ENCODE measurements around the gene CDKAL1. TPM values are rescaled to one million over a fixed set of nuclear protein-coding genes. Genes with fewer than 3 reads are reported as not detected.
"Not testable (repeated sequence)": the region's sequence is repeated elsewhere in the genome, so short reads cannot be mapped to it uniquely, and the experiment has no call there.

Gene CDKAL1
- total RNA-seq, 1 experiment from 2014 or later = 21.8 TPM

- H3K27me3 ChIP-seq; DNase-seq; H3K4me1 ChIP-seq; H3K36me3 ChIP-seq; H3K27ac ChIP-seq; H3K9me3 ChIP-seq (replicated peaks); H3K4me3 ChIP-seq: not testable (repeated sequence)
Measured at GRCh38 chr6:20594299-20594853, 60.1 kb downstream of the CDKAL1 start.

GRCh38 chr6:20599302-20600051 is 65.2 kb downstream of the CDKAL1 start:
- H3K36me3 ChIP-seq = no peaks in the 10 kb centered on the region; the same call in 1 of the 2 replicates
- H3K4me1 ChIP-seq = no peaks in the 10 kb centered on the region
- H3K27me3 ChIP-seq = no peaks in the 10 kb centered on the region
- no peak overlapping the region for H3K27ac ChIP-seq
- no peak for DNase-seq
- H3K4me3 ChIP-seq = no peak overlapping the region
- H3K9me3 ChIP-seq (replicated peaks) = no peaks in the 10 kb centered on the region

- no peaks in the 10 kb centered on the region for H3K9me3 ChIP-seq (replicated peaks)
- H3K36me3 ChIP-seq = no peaks in the 10 kb centered on the region; the same call in 1 of the 2 replicates
- no peak overlapping the region for H3K4me3 ChIP-seq
- H3K27me3 ChIP-seq = no peaks in the 10 kb centered on the region
- no peak overlapping the region for H3K27ac ChIP-seq
- H3K4me1 ChIP-seq = no peaks in the 10 kb centered on the region
- no peak for DNase-seq
Measured at GRCh38 chr6:20600831-20601230, 66.6 kb downstream of the CDKAL1 start.

DNA sequence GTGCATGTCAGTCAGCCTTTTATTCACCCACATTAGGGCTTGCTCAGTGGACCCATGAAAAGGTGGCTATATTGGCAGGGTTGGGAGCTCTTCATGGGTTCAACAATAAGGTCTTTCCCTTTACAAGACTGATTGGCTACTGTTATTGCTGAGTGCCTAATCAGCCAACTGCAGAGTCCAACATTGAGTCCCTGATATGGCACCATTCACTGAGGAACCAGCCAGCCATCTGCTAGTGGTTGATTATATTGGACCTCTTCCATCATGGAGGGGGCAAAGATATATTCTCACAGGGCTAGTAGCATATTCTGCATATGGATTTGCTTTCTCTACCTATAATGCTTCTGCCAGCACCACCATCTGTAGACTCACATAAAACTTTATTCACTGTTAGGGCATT is 69.9 kb downstream of the CDKAL1 start:
- Histone ChIP-seq H3K27me3 (no peaks in the 10 kb centered on the region), H3K4me1 (no peaks in the 10 kb centered on the region), H3K4me3 (no peak overlapping the region), H3K27ac (no peak overlapping the region), H3K36me3 (no peaks in the 10 kb centered on the region; the same call in 1 of the 2 replicates), H3K9me3 (replicated peaks) (no peaks in the 10 kb centered on the region)
- no peak for DNase-seq

GRCh38 chr6:20605061-20605460 is 70.8 kb downstream of the CDKAL1 start:
- H3K27me3 ChIP-seq = no peaks in the 10 kb centered on the region
- DNase-seq = no peak
- no peaks in the 10 kb centered on the region for H3K36me3 ChIP-seq

GRCh38 chr6:20605581-20605980 is 71.3 kb downstream of the CDKAL1 start:
- Histone ChIP-seq H3K4me3 (no peak overlapping the region), H3K27ac (no peak overlapping the region), H3K27me3 (no peaks in the 10 kb centered on the region), H3K9me3 (replicated peaks) (no peaks in the 10 kb centered on the region), H3K36me3 (no peaks in the 10 kb centered on the region), H3K4me1 (no peaks in the 10 kb centered on the region)
- DNase-seq = no peak

More at GRCh38 chr6:20605061-20605460, 70.8 kb downstream of the CDKAL1 start:
- H3K9me3 ChIP-seq (replicated peaks) = no peaks in the 10 kb centered on the region
- H3K4me1 ChIP-seq = no peaks in the 10 kb centered on the region
- H3K27ac ChIP-seq = no peak overlapping the region
- H3K4me3 ChIP-seq = no peak overlapping the region

- no peaks in the 10 kb centered on the region for H3K36me3 ChIP-seq
- no peaks in the 10 kb centered on the region for H3K9me3 ChIP-seq (replicated peaks)
- H3K27me3 ChIP-seq = no peaks in the 10 kb centered on the region
- H3K4me3 ChIP-seq = no peak overlapping the region
- no peak for DNase-seq
- H3K27ac ChIP-seq = no peak overlapping the region
- H3K4me1 ChIP-seq = peaks cover 2% of the 10 kb centered on the region
Measured at GRCh38 chr6:20606831-20607230, 72.6 kb downstream of the CDKAL1 start.

DNA sequence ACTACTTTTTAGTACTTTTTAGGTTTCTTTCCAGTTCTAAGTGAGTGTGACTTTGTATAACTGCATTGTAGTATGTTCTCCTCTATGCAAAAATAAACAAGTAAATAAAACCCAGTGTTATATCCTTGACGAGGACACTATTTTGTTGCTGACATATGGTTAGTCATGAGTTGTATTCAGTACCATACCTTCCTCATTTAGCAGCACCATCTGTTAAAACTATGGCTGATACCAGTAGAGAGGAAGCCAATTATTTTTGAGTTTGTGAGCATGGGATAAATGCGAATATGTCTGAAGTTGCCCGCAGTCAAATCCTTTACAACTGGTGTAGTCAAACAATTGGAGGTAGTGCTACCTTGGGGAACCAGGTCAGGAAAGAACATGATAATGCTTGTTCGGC is 74.1 kb downstream of the CDKAL1 start:
- Histone ChIP-seq H3K27ac (no peak overlapping the region), H3K4me3 (no peak overlapping the region), H3K9me3 (replicated peaks) (no peaks in the 10 kb centered on the region), H3K4me1 (peaks cover 5% of the 10 kb centered on the region), H3K36me3 (no peaks in the 10 kb centered on the region), H3K27me3 (no peaks in the 10 kb centered on the region)
- no peak for DNase-seq

- H3K27me3 ChIP-seq = no peaks in the 10 kb centered on the region
- no peak for DNase-seq
- H3K9me3 ChIP-seq (replicated peaks) = no peaks in the 10 kb centered on the region
- H3K4me1 ChIP-seq = peaks cover 5% of the 10 kb centered on the region
- H3K36me3 ChIP-seq = no peaks in the 10 kb centered on the region
- no peak overlapping the region for H3K27ac ChIP-seq
- no peak overlapping the region for H3K4me3 ChIP-seq
Measured at GRCh38 chr6:20608905-20609304, 74.6 kb downstream of the CDKAL1 start.

DNA sequence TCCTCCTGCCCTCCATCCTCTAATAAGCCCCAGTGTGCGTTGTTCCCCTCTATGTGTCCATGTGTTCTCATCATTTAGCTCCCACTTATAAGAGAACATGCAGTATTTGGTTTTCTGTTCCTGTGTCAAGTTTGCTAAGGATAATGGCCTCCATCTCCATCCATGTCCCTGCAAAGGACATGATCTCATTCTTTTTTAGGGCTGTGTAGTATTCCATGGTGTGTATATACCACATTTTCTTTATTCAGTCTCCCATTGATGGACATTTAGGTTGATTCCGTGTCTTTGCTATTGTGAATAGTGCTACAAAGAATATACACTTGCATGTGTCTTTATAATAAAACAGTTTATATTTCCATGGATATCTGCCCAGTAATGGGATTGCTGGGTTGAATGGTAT is 75.7 kb downstream of the CDKAL1 start:
- H3K9me3 ChIP-seq (replicated peaks); H3K27me3 ChIP-seq; H3K36me3 ChIP-seq; DNase-seq; H3K4me1 ChIP-seq; H3K27ac ChIP-seq; H3K4me3 ChIP-seq: not testable (repeated sequence)

DNA sequence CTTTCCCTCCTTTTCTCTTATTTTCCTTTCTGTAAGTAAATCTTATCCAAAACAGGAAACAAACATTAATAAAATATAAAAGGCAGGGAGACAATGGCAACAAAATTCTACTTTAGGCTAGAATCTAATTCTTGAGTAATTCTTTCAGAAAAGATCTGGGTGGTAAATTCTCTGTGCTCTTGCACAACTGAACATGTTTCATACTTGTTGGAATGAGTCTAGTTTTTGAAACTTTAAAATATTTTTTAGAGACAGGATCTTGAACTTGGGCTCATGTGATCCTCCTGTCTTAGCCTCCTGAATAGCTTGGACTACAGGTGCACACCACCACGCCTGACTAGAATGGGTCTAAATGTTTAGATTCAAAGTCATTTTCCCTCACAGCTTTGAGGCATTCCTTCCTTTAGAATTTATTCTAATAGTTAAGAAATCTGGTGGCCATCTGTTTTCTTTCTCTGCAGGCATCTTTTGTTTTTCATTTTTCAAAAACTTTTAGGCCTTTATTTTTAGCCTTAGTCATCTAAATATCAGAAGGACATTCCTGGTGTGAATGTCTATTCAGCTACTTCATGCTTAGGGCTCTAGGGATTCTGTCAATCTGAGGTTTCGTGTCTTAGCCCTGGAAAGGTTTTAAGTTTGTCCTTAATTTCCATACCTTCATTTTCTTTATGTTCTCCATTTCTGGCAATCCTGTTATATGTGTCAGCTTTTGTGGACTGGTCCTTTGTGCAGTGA is 76.5 kb downstream of the CDKAL1 start:
- peaks cover 5% of the 10 kb centered on the region for H3K4me1 ChIP-seq
- H3K27ac ChIP-seq = no peak overlapping the region
- DNase-seq = no peak
- no peaks in the 10 kb centered on the region for H3K9me3 ChIP-seq (replicated peaks)
- no peak overlapping the region for H3K4me3 ChIP-seq
- H3K27me3 ChIP-seq = no peaks in the 10 kb centered on the region
- no peaks in the 10 kb centered on the region for H3K36me3 ChIP-seq

- not testable (repeated sequence) for H3K36me3 ChIP-seq; H3K4me1 ChIP-seq; H3K9me3 ChIP-seq (replicated peaks); H3K4me3 ChIP-seq; H3K27me3 ChIP-seq; DNase-seq; H3K27ac ChIP-seq
Measured at GRCh38 chr6:20617537-20617936, 83.3 kb downstream of the CDKAL1 start.

DNA sequence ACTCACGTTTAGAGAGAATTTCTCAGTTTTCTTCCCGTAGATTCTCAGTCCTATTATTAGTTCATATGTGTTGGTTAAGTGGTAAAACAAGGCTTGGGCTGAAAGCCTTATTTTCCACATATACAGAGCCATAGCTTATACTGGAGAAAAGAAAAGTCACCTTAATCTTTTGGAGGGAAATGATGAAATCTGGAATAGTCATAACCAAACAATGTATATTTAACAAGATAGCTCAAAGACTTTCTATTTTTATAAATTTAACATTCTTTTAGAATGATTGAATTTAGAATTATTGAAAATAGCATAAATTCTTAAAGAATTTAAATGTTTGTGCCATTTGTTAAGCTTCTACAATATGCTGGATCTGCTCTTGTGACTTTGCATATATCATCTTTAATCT is 85.8 kb downstream of the CDKAL1 start:
- Histone ChIP-seq H3K9me3 (replicated peaks) (no peaks in the 10 kb centered on the region), H3K27me3 (no peaks in the 10 kb centered on the region), H3K4me3 (no peak overlapping the region), H3K4me1 (no peaks in the 10 kb centered on the region), H3K27ac (no peak overlapping the region), H3K36me3 (no peaks in the 10 kb centered on the region)
- DNase-seq = no peak

DNA sequence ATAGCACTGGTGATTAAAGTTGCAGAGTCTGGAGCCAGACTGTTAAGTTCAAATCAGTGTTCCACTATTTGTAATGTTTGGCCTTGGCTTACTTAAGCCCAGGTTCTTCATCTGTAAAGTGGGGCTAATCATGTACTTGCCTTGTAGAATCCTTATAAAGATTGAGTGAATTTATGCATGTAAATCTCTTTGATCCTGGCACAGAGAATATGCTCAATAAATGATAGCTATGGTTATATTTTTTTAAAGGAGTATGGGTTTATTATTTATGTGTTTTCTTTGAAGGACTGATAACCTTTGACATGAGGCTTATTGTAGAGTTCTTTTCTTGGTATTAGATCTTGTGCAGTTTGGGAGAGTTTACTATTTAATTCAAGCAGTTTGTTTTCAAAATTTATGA is 89.5 kb downstream of the CDKAL1 start:
- H3K27me3 ChIP-seq = no peaks in the 10 kb centered on the region
- H3K4me3 ChIP-seq = no peak overlapping the region
- H3K27ac ChIP-seq = no peak overlapping the region
- no peaks in the 10 kb centered on the region for H3K9me3 ChIP-seq (replicated peaks)
- no peak for DNase-seq
- H3K4me1 ChIP-seq = no peaks in the 10 kb centered on the region
- no peaks in the 10 kb centered on the region for H3K36me3 ChIP-seq

- Histone ChIP-seq H3K4me1 (no peaks in the 10 kb centered on the region), H3K9me3 (replicated peaks) (no peaks in the 10 kb centered on the region), H3K27me3 (no peaks in the 10 kb centered on the region), H3K36me3 (no peaks in the 10 kb centered on the region), H3K27ac (no peak overlapping the region), H3K4me3 (no peak overlapping the region)
- no peak for DNase-seq
Measured at GRCh38 chr6:20626165-20626564, 91.9 kb downstream of the CDKAL1 start.
